COLO829 (cell line): ENCODE data around the gene DISC1.
"Not testable (repeated sequence)": the region's sequence is repeated elsewhere in the genome, so short reads cannot be mapped to it uniquely, and the experiment has no call there.

Source experiments
- DNase-seq: peaks from one replicate; pipeline ENCODE4 v3.0.0; 2012; ENCODE audit warnings: low spot score

DISC1 gene

DNA sequence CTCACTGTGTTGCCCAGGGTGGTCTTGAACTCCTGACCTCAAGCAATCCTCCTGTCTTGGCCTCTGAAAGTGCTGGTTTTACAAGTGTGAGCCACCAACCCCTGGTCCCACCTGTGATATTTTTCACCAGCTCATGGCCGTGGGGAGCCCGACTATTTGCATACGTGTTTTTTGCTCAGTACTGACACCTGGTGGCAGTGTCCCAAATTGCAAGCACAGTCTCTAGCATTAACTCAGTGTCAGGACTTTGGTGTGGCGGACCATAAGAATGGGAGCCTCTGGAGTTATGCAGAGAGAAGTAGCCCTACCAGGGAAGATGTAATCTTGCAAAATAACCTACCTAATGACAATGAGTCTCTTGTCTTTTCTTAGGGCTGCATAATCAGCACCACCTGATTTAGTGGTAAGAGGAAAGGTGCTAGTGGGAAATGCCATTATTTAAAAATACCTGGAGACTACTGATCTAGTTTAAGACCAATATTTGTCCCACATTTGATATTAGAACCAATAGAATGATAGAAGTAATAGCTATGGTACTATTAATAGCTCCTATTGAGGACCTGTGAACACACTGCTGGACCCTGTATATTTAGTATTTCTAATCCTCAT, 305.4 kb downstream of the DISC1 start:
- no peak for DNase-seq

DNA sequence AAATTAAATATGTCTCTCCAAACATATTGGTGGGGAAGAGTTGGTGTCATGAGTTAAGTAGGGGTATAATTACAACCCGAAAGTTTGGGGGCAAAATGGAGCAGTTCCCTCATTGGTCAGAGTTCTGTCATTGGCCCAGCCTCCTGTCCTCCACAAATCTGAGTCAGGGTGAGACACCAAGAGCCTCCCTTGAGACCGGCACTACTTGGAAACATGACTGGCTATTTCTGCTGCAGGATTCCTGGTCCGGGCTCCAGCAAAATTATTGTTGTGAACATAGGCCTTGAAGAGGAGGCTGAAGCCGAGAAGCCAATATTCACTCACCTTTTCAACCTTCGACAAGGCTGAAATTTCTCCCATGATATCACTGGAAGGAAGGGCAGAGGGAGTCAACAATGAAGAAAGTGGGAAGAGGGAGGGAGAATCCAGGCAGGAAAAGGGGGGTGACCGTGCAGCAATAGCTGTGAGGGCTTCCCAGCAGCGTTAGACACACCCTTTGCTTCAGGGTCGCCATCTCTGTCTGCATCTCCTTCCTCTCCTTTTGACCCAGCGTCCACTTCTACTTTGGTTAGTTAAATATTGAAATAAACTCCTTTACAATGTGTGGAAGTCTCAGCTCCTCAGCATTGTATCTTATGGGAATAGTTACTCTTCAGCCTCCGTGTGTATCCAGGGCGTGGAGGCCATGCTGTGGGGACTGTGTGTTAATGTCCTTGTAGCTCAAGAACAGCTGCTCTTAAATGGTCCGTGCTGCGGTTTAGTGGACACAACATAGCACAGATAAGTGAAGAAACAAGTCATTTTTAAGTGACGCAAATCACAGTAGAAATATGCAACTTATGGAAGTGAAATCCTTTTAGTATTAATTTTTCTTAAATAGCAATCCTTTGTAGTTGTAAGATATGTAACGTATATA, 307.4 kb downstream of the DISC1 start:
- DNase-seq, result no peak

DNA sequence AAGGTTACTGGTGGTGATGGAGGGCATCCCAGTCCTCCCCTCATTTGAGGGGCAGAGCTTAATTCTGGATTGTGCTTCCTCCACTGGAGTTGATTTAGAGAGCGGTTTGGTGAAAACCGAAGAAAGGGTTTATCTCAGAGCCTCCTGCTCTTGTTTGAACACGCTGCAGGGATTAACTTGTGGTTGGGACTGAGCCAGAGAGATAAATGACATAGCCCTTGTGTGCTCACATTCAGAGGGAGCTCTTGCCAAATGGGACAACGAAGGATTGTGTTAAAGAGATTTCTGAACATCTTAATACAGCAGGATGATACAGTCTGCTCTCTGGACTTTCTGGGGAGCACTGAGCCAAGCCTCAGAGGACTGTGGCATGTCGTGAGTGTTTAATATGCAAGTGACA, 308.2 kb downstream of the DISC1 start:
- DNase-seq, result peak; percentile 85

DNA sequence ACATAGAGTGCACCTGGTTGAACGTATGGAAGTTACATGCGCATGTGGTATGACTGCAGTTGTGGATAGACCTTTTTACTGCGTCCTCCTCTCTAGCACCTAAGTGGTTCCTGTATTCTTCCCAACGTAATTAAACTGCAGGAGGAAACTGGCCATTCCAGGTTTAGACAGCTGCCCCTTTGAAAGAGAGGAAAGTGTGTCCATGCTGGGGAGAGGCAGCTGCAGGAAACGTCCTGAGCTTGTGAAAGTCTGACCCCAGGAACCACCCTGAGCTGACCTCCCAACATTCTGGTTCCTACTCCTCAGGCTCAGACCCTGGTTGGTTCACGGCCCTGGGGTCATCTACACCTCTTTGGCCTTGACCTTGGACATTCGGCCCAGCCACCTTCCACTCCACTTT, 309.3 kb downstream of the DISC1 start:
- no peak for DNase-seq

DNA sequence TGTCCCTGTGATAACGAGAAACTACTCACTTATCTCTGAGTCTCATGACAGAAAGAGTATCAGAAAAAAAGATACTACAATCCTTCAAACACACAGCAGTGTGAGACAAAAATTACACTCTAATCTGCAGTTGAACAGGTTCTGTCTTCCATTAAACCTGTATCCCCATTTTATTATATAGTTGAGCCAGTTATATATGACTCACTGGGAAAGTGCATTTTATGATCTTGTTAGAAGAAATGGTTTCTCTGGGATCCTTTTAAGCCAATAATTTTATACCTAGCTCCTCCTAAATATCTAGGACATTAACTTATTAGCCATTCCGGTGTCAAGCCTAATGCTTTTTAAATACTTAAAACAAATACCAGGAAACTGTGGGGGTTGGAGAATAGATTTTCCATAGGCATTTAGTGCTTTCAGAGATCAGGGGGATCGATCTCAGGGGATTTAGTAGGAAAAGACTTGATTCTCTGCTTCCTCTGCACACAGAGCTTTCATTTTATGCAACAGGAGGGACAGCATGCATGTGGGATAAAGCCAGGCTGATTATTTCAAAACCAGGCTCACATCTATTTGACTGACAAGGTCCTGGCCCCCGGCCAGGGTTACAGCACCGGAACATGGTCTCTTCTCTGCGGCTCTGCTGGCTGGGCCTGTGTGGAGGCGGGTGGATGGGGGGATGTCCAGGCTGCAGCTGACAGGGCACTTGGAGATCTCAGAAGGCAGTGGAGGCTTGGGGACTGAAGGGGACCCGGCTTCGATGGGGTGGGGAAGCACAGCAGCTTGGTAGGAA, 310.6 kb downstream of the DISC1 start:
- peak; percentile 71 for DNase-seq

DNA sequence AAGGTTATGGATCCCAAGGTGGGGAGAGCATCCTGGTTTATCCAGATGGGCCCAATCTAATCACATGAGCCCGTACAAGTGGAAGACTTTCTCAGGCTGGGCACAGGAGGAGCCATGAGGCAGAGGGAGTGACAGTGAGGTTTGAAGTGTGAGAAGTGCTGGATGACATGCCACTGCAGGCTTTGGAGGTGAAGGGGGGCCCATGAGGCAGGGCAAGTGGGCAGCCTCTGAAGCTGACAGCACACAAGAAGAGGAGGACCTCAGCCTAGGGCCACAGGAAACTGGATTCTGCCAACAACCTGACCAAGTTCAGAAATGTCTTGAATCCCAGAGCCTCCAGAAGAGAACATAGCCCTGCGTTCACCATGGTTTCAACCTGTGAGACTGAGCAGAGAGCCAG, 311.6 kb downstream of the DISC1 start:
- no peak for DNase-seq

DNA sequence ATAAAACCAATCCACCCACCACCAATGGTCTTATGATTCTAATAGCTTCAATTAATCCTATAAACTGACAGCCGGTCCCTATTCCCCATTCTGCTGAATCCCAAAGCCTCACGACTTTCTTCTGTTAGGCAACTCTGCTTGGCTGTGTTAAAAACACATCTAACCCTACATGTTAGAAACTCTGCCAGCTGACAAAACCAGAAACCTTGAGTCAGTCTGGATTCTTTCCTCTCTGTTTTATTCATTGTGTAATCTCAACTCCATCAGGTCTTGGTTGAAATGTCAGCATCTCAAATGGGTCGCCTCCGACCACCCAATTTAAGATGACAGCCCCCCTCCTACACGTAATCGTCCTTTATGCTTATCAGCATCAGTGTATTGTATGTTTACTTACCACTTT, 312.1 kb downstream of the DISC1 start:
- no peak for DNase-seq

DNA sequence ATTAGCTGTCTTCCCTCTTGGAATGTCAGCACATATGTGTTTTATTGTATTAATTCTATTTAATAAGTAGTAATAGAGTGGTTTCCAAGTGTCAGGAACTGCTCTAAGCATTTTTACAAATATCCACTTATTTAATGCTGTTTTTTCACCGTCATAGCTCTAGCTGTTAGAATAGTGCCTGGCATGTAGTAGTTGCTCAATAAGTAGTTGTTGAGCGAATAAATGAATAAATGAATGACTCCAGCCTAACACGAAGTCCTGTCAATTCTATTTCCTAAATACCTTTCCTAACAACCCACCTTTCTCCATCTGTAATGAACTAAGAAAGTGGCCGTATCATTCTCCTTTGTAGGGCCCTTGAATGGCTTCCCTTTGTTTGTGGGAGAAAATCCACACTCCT, 312.5 kb downstream of the DISC1 start:
- DNase-seq, result no peak

DNA sequence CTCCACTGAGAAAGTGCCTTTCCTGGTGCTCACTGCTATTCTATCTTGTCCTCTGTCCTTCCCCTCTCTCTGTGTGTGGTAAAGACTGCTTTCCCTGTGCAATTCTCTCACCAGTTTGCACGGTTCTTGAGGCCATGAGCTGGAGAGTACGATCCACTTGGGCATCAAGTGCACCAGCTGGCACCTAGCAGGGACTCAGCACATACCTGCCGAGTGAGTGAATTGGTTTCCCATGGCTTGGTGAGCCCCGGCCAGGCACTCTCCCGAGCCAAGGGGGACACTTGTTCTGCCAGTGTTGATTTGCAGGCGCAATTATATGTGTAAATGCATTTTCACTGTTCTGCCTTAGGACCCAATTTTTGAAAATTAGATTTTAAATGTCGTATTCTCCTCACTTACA, 313.5 kb downstream of the DISC1 start:
- DNase-seq, result no peak

DNA sequence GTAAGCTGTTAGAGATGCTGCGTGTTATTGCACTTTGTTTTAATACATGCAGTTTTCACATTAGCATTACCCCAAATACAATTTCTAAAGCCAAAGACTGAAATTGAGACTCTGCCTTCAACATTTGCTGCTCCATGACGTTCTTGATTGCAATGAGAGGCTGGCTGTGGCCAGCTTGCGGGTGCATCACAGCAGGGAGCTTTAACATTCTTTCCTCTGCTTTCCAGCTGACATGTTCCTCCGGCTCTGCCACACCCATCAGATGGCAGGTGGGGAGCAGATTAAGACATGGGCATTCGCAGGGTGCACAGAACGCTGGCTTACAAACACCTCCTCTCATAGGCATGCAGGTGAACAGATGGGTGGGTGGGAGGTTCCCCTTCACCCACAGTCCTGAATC, 314.1 kb downstream of the DISC1 start:
- DNase-seq, result no peak

DNA sequence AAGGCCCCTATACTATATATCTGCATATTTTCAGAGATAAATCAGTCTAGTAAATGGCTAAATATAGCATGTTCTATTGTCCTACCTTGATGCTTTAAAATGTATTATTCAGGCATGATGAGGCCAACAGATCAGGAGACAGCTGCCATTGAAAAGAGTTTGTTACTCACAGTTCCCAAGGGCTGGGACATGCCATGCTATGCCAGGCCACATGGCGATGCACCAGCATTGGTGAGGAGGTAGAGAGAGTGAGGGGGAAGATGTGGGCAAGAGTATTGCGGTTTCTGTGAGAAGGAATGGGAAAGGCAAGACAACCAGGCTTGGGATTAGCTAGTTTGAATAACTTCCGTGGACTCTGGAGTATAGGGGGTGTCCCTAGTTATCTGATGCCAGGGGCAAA, 316.5 kb downstream of the DISC1 start:
- no peak for DNase-seq

DNA sequence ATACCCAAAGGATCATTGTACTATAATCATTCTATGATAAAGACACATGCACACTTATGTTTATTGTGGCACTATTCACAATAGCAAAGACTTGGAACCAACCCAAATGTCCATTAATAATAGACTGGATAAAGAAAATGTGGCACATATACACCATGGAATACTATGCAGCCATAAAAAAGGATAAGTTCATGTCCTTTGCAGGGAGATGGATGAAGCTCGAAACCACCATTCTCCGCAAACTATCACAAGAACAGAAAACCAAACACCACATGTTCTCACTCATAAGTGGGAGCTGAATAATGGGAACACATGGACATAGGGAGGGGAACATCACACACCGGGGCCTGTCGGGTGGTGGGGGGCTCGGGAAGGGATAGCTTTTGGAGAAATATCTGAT, 321.5 kb downstream of the DISC1 start:
- not testable (repeated sequence) for DNase-seq

DNA sequence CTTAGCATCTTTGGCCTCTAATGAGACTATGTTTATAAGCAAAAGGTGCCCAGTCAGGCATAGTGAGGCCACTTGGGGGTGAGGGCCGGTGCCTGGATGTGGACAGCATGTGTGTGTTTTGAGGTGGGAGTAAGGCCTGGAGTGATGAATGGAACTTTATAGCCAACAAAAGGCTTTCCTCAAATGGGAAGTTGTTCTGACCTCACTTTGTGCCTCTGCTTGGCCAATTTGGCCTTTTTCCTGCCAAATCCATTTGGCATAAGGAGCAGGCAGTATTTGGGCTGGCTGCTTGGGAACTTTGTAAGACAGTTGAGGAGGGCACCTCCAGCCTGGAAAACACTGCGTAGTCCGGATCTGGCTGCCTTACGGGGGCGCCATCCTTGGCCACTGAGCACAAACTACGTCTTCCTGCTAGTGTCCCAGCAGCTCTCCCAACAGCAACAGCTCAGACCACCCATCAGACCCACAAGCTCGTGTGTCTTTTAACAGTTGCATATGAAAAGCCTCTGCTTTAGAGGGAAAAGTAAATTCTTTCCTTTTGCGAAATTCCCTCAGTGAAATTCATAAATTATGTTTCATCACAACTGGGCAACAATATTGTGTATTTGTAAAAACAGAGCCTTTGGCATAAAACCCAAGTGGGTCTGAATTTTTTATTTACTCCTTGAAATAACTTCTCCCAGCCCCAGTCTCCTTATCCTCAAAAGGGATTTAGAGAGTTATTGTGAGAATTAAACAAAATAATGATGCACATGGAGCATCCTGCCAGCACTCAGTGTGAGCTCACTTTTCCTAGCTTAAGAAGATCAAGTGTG, 322.9 kb downstream of the DISC1 start:
- no peak for DNase-seq

DNA sequence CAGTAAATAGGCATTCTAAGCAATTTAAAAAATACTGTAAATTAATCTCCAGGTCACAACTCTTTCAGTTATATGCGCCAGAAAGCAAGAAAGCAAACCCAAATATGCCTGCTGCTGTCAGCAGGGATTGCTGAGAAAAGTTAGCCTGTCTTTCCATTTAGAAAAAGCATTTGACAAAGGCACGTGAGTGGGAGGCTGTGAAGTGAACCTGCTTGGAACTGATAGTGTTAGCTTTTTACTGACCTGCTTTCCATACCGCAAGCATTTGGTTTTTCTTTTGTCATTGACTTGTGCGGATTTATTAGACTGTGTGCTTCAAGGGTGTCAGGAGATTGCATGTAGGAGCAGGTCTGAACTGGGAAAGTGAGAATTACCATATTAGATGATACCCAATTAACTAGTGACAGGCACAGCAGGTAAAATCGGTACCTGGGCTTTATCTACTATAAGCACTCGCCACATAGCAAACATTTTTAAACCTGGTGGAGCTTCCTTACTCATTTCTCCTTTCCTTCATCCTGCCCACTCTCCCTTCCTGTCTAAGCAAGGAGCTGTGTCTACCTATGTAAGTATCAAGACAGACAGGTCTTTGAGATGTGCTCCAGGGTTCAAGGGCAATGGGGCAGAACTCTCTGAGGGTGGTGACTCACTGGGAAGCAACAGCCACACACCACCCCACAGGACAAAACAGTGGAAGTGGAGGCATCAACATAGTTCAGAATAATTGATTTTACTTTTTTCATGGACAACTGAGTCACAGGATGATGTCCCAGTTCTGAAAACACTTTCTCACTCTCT, 323.9 kb downstream of the DISC1 start:
- no peak for DNase-seq

DNA sequence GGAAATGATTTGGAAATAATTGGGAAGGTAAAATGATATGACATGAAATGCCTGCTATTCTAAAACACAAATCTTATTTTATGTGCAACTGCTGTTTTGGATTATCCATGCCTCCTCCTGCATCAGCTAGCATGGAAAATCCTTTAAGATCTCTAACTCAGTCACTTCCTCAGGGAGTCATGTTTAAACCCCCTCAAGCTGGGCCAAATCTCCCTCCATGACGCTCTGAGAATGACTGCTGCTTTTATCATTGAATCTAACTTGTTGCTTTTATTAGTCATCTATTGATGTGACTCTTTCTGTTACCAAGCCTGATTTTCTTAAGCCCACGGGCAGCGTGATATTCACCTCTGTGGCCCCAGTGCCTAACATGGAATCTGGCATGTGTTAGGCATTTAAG, 324.8 kb downstream of the DISC1 start:
- no peak for DNase-seq

DNA sequence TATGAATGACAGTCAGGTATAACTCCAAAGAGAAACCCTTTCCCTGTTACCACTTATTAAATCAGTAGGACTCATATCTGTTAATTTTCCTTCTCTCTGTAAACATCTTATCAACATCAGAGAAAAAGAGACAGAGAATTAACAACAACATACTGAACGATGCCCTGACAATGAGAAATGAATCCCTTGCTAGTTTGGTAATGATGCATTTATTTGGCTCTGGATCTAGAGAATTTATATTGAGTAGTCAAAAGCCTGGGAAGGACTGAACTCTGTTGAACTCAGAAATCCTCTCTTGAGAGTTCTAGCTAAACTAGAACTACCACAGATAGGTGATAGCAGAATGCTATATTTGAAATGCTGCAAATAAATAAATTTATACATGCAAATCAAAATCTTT, 325.6 kb downstream of the DISC1 start:
- DNase-seq, result no peak

DNA sequence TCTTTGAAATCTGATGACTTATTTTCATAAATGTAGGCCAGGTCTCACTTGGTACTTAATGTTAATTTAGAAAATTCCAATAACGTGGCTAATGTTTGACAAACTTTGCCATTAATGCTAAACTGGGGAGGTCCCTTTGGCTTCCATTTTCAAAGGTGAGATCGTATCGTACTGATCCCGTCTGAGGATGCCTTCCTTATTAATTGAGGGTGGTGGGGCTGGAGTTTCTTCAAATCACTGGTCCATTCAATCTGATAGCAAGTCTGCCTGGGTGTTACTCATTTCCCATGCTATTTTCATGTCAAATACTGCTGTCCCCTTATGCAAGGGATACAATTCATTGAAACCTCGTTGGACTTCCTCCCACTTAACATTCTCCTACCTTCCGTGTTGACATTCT, 327.1 kb downstream of the DISC1 start:
- no peak for DNase-seq

DNA sequence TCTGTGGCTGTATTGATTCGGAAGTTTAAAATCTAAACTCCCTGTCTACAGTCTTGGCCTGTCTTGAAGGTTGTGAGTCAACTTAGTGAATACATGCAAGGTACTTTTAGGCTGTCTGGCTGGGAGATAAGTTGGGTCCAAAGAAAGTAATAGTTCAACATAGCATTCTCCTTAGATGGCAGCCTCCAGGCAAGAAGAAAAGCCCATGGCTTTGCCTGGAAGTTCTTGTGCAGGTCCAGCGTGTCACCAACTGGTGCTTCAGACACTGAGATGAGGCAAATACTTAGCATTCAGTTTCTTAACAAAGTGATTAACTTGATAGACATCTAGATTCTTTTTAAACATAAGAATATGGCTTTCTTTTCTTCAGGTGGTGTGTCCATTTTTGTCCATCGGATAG, 328.2 kb downstream of the DISC1 start:
- no peak for DNase-seq

DNA sequence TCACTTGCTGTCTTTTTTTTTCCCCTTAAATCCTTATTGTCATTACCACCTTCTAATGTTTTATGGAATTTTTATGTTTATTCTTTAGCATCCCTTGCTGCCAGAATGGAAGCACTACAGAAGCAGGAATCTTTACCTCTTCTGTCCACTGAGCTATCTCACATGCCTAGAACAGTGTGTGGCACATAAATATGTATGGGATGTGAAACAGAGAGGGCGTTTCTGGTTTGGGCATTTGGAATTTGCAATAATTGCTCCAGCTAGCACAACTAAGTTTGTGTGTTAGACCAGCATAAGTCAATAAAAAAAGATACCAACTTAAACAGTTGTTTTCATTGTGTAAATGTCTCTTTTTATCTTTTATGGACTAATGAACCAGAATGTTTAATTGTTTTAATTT, 330.8 kb downstream of the DISC1 start:
- DNase-seq, result no peak

DNA sequence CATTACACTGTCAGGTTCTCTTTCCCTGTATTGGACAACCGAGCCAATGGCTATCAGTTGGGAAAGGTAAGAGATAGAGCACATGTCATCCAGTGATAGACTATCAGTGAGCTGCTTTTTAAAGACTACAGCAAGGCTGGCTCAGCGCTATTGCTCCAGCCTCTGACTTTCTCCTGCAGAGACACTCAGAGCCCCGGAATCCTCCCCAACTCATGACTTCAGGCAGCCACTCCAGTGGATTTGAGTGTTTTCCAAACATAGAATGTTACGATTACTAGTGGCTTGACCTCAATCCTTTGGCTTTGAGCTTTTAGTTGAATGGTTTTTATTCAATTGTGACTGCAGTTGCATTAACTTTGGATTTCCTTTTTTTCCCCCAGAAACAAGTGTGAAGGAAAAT, 331.9 kb downstream of the DISC1 start:
- DNase-seq, result no peak

DNA sequence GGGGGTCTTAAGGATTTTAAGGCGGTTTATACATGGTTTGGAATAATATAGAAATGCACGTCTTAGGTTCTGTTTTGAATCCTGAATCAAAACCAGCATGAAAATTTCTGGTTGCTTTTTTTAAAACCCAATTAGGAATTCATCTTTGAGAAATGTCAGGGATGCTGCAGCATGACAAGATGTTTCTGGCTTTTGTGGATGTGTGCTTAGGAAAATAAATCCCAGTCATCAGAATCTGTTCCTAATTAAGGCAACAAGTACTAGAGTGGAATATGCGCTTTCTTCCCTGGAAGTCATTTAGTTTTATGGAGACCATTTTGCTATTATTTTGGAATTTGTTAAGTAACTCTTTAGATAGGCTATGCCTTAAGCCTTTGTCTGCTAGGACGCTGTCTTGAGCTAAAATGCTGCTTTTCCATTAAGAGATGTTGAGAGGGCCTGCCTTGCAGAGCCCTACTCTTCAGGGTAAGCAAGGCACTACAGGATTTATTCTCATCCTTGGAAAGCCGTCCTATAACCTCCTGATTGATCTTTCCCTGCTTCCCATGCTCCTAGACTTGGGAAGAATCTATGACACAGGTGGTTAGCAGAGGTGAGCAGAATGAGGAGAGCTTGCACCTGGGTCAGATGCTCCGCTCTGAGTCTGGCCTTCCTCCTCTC, 332.8 kb downstream of the DISC1 start:
- DNase-seq, result no peak
